Activated CD8-positive, alpha-beta T cell treated with anti-CD3 and anti-CD28 coated beads for 36 hours (primary cell): ENCODE data around the gene UBE2S. TPM values are rescaled to one million over a fixed set of nuclear protein-coding genes. Genes with fewer than 3 reads are reported as not detected.

Experiments used
- ATAC-seq: fragments of 200-7000 bp; cut with Tn5 transposase; one replicate; pipeline ENCODE4 v1.10.0; 2021; ENCODE audit warnings: mild to moderate bottlenecking, moderate library complexity
- CTCF ChIA-PET: fragments of 350-600 bp; sonication (Branson Sonifier 250); formaldehyde crosslinking; loops from one replicate; lab custom pipeline; 2021; ENCODE audit warnings: antibody characterized with exemption; lab: Charles Lee
- POLR2A ChIA-PET: fragments of 350-600 bp; sonication (Branson Sonifier 250); formaldehyde crosslinking; loops from one replicate; lab custom pipeline; 2021; ENCODE audit warnings: antibody characterized with exemption; lab: Charles Lee
- DNase-seq: peaks from one replicate; pipeline ENCODE4 v3.0.0-alpha.2; 2020
- H3K27ac Mint-ChIP-seq: one replicate; pipeline ENCODE4 v1.8.0; 2021; ENCODE audit warnings: mild to moderate bottlenecking, mixed read lengths
- H3K27me3 Mint-ChIP-seq: one replicate; pipeline ENCODE4 v1.8.0; 2021; ENCODE audit warnings: mixed read lengths
- H3K36me3 Mint-ChIP-seq: one replicate; pipeline ENCODE4 v1.8.0; 2021; ENCODE audit warnings: low read depth, mixed read lengths
- H3K4me1 Mint-ChIP-seq: one replicate; pipeline ENCODE4 v1.8.0; 2021; ENCODE audit warnings: low read depth, mixed read lengths
- H3K4me3 Mint-ChIP-seq: one replicate; pipeline ENCODE4 v1.8.0; 2021; ENCODE audit warnings: mild to moderate bottlenecking, moderate library complexity, mixed read lengths
- H3K9me3 Mint-ChIP-seq: one replicate; pipeline ENCODE4 v1.8.0; 2021; ENCODE audit warnings: mixed read lengths
- intact Hi-C: fragments of 100-400 bp; cut with micrococcal nuclease; formaldehyde crosslinking; loops from one replicate; pipeline ENCODE4 v1.10.0; 2022
- total RNA-seq, 2 experiments: library from RNA; stranded (reverse); gene quantifications; one replicate each; pipeline ENCODE4 v1.2.3, GENCODE V29; 2021
- TF ChIP-seq, protein P1 (sequence below): fragments of 200-600 bp; IDR thresholded peaks from one replicate; pipeline ENCODE4 v1.8.0; 2022; ENCODE audit warnings: antibody characterized with exemption, mild to moderate bottlenecking

Gene UBE2S
- total RNA-seq, 2 experiments from 2014 or later, result 229 to 241 TPM

DNA sequence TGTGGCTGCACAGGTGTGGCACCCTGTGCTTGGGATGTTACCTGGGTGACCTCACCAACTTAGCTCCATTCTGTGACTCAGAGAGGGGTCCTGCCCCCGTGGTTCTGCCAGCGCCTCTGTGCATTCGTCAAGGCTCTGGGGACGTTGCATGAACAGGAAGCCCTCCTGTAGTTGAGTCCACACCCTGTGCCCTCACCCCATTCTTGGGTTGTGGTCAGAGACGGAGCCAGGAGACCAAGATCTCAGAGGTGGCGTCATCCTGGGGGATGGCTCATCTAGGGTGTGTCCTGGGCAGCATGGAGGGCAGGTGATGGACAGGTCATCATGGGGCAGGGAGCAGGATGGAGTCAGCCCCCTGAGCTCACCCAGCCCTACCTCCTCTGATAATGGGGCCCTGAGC lies 55.5 kb downstream of the UBE2S start:
- intact Hi-C loops, result no loop called here
- H3K27ac Mint-ChIP-seq, result no peak overlapping the region
- TF ChIP-seq, protein P1, sequence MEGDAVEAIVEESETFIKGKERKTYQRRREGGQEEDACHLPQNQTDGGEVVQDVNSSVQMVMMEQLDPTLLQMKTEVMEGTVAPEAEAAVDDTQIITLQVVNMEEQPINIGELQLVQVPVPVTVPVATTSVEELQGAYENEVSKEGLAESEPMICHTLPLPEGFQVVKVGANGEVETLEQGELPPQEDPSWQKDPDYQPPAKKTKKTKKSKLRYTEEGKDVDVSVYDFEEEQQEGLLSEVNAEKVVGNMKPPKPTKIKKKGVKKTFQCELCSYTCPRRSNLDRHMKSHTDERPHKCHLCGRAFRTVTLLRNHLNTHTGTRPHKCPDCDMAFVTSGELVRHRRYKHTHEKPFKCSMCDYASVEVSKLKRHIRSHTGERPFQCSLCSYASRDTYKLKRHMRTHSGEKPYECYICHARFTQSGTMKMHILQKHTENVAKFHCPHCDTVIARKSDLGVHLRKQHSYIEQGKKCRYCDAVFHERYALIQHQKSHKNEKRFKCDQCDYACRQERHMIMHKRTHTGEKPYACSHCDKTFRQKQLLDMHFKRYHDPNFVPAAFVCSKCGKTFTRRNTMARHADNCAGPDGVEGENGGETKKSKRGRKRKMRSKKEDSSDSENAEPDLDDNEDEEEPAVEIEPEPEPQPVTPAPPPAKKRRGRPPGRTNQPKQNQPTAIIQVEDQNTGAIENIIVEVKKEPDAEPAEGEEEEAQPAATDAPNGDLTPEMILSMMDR, result no peak
- H3K4me3 Mint-ChIP-seq, result no peak overlapping the region
- ATAC-seq, result no peak
- H3K27me3 Mint-ChIP-seq, result peaks cover 48% of the 10 kb centered on the region
- ChIA-PET CTCF (no interaction called here), POLR2A (interaction anchor here (0.6 to 1.8 kb wide), 4 partner anchors 14 to 101 kb away, joined by 3 to 9 read pairs (median 3); partner anchors contain the start of gene TMEM238)
- peaks cover 3% of the 10 kb centered on the region for H3K36me3 Mint-ChIP-seq
- peak; percentile 30 for DNase-seq
- no peaks in the 10 kb centered on the region for H3K9me3 Mint-ChIP-seq
- peaks cover 15% of the 10 kb centered on the region for H3K4me1 Mint-ChIP-seq

DNA sequence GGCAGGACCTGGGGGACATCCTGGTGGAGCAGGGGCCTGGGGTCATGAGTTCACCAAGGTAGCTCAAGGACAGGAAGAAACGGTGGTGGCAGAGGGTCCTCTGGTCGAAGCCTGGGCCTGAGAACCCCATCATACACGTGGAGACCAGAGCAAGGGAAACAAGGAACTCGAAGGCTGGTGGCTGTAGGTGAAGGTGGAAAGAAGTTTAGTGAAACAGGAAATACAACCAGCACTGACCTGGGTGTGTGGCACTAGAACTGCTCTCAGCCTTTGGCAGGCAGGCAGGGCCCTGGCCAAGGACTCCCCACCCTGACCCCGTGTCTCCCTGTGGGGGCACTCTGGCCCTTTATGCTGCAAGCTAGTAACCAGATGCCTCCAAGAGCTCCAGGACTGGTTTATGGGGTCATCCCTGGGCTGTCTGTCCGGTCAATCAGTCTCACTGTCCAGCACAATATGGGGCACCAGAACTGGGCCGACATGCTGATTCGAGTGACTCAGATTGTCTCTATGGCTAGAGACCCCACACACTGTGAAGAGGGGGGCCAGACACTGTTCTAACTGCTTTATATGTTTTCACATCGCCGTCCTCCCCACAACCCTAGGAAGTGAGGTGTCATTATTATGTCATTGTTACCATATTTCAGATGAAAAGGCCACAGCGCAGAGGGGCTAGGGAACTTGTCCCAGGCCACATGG lies 56.8 kb downstream of the UBE2S start:
- intact Hi-C loops, result no loop called here
- Mint-ChIP-seq H3K27me3 (peaks cover 45% of the 10 kb centered on the region), H3K9me3 (no peaks in the 10 kb centered on the region), H3K36me3 (peaks cover 3% of the 10 kb centered on the region), H3K4me1 (peaks cover 15% of the 10 kb centered on the region), H3K27ac (no peak overlapping the region), H3K4me3 (no peak overlapping the region)
- DNase-seq (no peak), ATAC-seq (no peak)
- TF ChIP-seq, protein P1, result no peak
- ChIA-PET POLR2A (interaction anchor here (0.8 to 4.0 kb wide), 2 partner anchors 13 to 57 kb away, joined by 3 to 22 read pairs; partner anchors contain the start of genes KMT5C and UBE2S), CTCF (no interaction called here)

Other genes with a start within 250 kb of the UBE2S start
- gene DNAAF3, start 241.2 kb downstream of the UBE2S start, total RNA-seq, result not detected
- not detected for gene SYT5, start 227.5 kb downstream of the UBE2S start, total RNA-seq
- gene PTPRH, start 198.3 kb downstream of the UBE2S start, total RNA-seq, result not detected
- gene TMEM86B, start 179.0 kb downstream of the UBE2S start, total RNA-seq, result 1 to 10 TPM; 5.8 to 6.2 TPM
- gene PPP6R1, start 148.8 kb downstream of the UBE2S start, total RNA-seq, result 100 to 1,000 TPM; 197 to 207 TPM
- gene HSPBP1, start 127.7 kb downstream of the UBE2S start, total RNA-seq, result 10 to 100 TPM; 46.4 to 47.1 TPM
- gene BRSK1, start 123.8 kb downstream of the UBE2S start, total RNA-seq, result 1 to 10 TPM; 5.1 to 5.8 TPM
- not detected for gene TMEM150B, start 82.4 kb downstream of the UBE2S start, total RNA-seq
- gene KMT5C, start 67.9 kb downstream of the UBE2S start, total RNA-seq, result 10 to 100 TPM; 32.6 to 33.1 TPM
- not detected for gene COX6B2, start 53.1 kb downstream of the UBE2S start, total RNA-seq
- not detected for gene GARIN5B, start 44.5 kb downstream of the UBE2S start, total RNA-seq
- under 1 TPM in 1 of 2 experiments, not detected in 1; 0.18 TPM for gene IL11, start 37.3 kb downstream of the UBE2S start, total RNA-seq
- not detected for gene TMEM190, start 31.0 kb downstream of the UBE2S start, total RNA-seq
- 10 to 100 TPM in 1 of 2 experiments, 1 to 10 TPM in 1; 9.4 to 10.6 TPM for gene TMEM238, start 23.5 kb downstream of the UBE2S start, total RNA-seq
- gene RPL28, start 21.9 kb downstream of the UBE2S start, total RNA-seq, result 1,000 to 10,000 TPM; 3,001 to 3,058 TPM
- not detected for gene SHISA7, start 35.5 kb upstream of the UBE2S start, total RNA-seq
- 10 to 100 TPM; 29.0 to 29.3 TPM for gene ISOC2, start 53.9 kb upstream of the UBE2S start, total RNA-seq
- gene C19orf85, start 57.0 kb upstream of the UBE2S start, total RNA-seq, result not detected
- gene ZNF628, start 68.8 kb upstream of the UBE2S start, total RNA-seq, result 1 to 10 TPM; 8.4 to 8.6 TPM
- gene NAT14, start 77.4 kb upstream of the UBE2S start, total RNA-seq, result 10 to 100 TPM; 18.9 to 19.9 TPM
- gene SSC5D, start 80.6 kb upstream of the UBE2S start, total RNA-seq, result under 1 TPM; 0.67 to 0.70 TPM
- not detected for gene SBK2, start 129.3 kb upstream of the UBE2S start, total RNA-seq
- gene SBK3, start 137.8 kb upstream of the UBE2S start, total RNA-seq, result not detected
- gene ZNF579, start 173.1 kb upstream of the UBE2S start, total RNA-seq, result 1 to 10 TPM; 7.2 TPM
- gene FIZ1, start 191.7 kb upstream of the UBE2S start, total RNA-seq, result 10 to 100 TPM; 11.4 to 13.2 TPM
- gene ZNF524, start 192.5 kb upstream of the UBE2S start, total RNA-seq, result 10 to 100 TPM; 11.0 to 12.3 TPM
- gene ZNF865, start 197.9 kb upstream of the UBE2S start, total RNA-seq, result 10 to 100 TPM; 10.6 to 11.7 TPM
- 1 to 10 TPM; 3.6 to 3.7 TPM for gene ZNF784, start 216.8 kb upstream of the UBE2S start, total RNA-seq
- 10 to 100 TPM; 24.8 to 26.2 TPM for gene ZNF580, start 233.2 kb upstream of the UBE2S start, total RNA-seq
- 10 to 100 TPM; 30.4 to 34.5 TPM for gene ZNF581, start 235.9 kb upstream of the UBE2S start, total RNA-seq
- gene CCDC106, start 240.4 kb upstream of the UBE2S start, total RNA-seq, result 10 to 100 TPM in 1 of 2 experiments, 1 to 10 TPM in 1; 8.8 to 11.2 TPM
- gene U2AF2, start 247.2 kb upstream of the UBE2S start, total RNA-seq, result 100 to 1,000 TPM; 304 to 306 TPM